A673 (cell line): Measurements from ENCODE around the gene FRMPD4.

ENCODE experiments used
- EZH2 ChIP-seq: fragments of 200-600 bp; sonication (generic); IDR thresholded peaks from 2 replicates; pipeline ENCODE4 v1.6.1; 2017; ENCODE audit warnings: borderline replicate concordance, low read depth, mild to moderate bottlenecking, mixed read lengths, antibody characterized with exemption, low read length; ENCODE audit not compliant: poor library complexity, severe bottlenecking
- TF ChIP-seq, protein P1 (sequence below): fragments of 300-800, 200-600 bp; sonication (generic); conservative IDR thresholded peaks from 2 replicates; pipeline ENCODE4 v1.5.1; 2017; ENCODE audit warnings: low read depth, mild to moderate bottlenecking, antibody characterized with exemption, low read length, moderate library complexity, mixed read lengths

DNA sequence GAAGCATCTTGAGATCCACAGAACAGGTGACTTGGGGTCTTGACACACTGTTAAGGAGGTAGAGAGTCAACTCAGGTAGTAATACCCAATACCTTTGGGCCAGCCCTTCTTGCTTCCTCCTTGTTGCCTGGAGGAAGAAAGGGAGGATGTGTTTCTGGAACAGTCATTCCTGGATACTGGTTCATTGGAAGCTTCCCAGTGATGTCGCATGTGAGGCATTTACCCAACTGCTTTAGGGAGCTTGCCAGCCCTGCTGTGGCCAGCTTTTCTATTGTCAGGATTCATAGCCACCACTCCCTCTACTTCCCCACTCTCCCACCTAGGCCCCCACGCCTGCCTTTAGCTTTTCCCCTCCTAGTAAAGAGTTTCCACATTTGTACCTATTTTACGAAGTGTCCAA lies 342.7 kb downstream of the FRMPD4 start:
- TF ChIP-seq, protein P1, sequence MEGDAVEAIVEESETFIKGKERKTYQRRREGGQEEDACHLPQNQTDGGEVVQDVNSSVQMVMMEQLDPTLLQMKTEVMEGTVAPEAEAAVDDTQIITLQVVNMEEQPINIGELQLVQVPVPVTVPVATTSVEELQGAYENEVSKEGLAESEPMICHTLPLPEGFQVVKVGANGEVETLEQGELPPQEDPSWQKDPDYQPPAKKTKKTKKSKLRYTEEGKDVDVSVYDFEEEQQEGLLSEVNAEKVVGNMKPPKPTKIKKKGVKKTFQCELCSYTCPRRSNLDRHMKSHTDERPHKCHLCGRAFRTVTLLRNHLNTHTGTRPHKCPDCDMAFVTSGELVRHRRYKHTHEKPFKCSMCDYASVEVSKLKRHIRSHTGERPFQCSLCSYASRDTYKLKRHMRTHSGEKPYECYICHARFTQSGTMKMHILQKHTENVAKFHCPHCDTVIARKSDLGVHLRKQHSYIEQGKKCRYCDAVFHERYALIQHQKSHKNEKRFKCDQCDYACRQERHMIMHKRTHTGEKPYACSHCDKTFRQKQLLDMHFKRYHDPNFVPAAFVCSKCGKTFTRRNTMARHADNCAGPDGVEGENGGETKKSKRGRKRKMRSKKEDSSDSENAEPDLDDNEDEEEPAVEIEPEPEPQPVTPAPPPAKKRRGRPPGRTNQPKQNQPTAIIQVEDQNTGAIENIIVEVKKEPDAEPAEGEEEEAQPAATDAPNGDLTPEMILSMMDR: no peak
- no peak for TF ChIP-seq EZH2
